Measurements from ENCODE around the gene MGAT4C.

DNA sequence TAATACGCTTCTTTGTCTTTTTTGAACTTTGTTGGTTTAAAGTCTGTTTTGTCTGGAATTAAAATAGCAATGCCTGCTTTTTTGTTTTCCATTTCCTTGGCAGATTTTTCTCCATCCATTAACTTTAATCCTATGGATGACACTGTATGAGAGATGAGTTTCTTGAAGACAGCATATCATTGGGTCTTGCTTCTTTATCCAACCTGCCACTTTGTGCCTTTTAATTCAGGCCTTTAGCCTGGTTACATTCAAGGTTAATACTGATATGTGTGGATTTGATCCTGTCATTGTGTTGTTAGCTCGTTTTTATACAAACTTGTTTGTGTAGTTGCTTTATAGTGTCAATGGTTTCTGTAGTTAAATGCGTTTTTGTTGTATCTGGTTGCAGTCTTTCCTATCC, 214.1 kb downstream of the MGAT4C start:
- TF ChIP-seq CTCF (IDR thresholded peaks at IDR 0.05) (no peak), POLR2AphosphoS5 (IDR thresholded peaks at IDR 0.05) (no peak), POLR2A (IDR thresholded peaks at IDR 0.05) (no peak)
